K562 (cell line): ENCODE measurements around the gene S1PR1. TPM values are rescaled to one million over a fixed set of nuclear protein-coding genes. Genes with fewer than 3 reads are reported as not detected.
"Not testable (repeated sequence)": the region's sequence is repeated elsewhere in the genome, so short reads cannot be mapped to it uniquely, and the experiment has no call there.

ENCODE experiments used
- ATAC-seq: fragments of 200-7000 bp; cut with Tn5 transposase; 3 replicates; pipeline ENCODE4 v1.9.1; 2020; ENCODE audit warnings: moderate library complexity
- BruUV-seq: library from RNA; stranded (reverse); fragments of 400-500 nt; replicated peaks from 2 replicates; lab custom pipeline; 2021; lab: Mats Ljungman, UMichigan
- CTCF ChIA-PET: fragments of 300-600 bp; formaldehyde crosslinking; extraction: SDS; loops from one replicate; lab custom pipeline; 2021; ENCODE audit warnings: low intra/inter-chr PET ratio; lab: Yijun Ruan, JAX
- POLR2A ChIA-PET: fragments of 300-600, 350-650 bp; sonication (Branson Sonifier 250); formaldehyde crosslinking; extraction: SDS; loops from one replicate; lab custom pipeline; 2021; ENCODE audit warnings: antibody characterized with exemption, inconsistent platforms; lab: Yijun Ruan, JAX
- DNase-seq, 4 experiments: peaks; one replicate each; pipeline versions ENCODE4 v3.0.0 to v3.0.0-alpha.2; 2011 to 2018; ENCODE audit warnings: low spot score in 3 of 4, mixed read lengths in 3 of 4; ENCODE audit errors: extremely low read depth in 1 of 4
- FAIRE-seq: peaks from 2 replicates; lab custom pipeline; 2011; peaks lifted over from hg19 to GRCh38; lab: Jason Lieb, UNC
- H2AFZ ChIP-seq: 2 replicates; pipeline ENCODE4 v1.6.0; 2011; ENCODE audit warnings: low read depth, low read length, control low read depth, inconsistent platforms
- H3K27ac ChIP-seq: fragments of 200-600 bp; 3 replicates; pipeline ENCODE4 v1.8.0; 2011; ENCODE audit warnings: low read depth, mild to moderate bottlenecking, control low read depth, inconsistent platforms, low read length, moderate library complexity, mixed read lengths; ENCODE audit errors: extremely low read depth
- H3K27me3 ChIP-seq, 2 experiments: fragments of 300-600 bp in 1 of 2; 2 replicates in 1 of 2; 3 replicates in 1 of 2; pipeline versions ENCODE4 v1.6.0 to v1.8.0; 2011; ENCODE audit warnings: inconsistent platforms in 2 of 2, low read length in 2 of 2, mild to moderate bottlenecking in 1 of 2, mixed read lengths in 1 of 2, moderate library complexity in 1 of 2; ENCODE audit not compliant: control insufficient read depth in 2 of 2, insufficient read depth in 2 of 2
- H3K36me3 ChIP-seq: fragments of 300-600 bp; 3 replicates; pipeline ENCODE4 v1.8.0; 2011; ENCODE audit warnings: mild to moderate bottlenecking, low read length, inconsistent platforms; ENCODE audit not compliant: control insufficient read depth, insufficient read depth
- H3K4me1 ChIP-seq, 2 experiments: fragments of 200-600 bp in 1 of 2; replicated peaks in 1 of 2; 2 replicates in 1 of 2; 3 replicates in 1 of 2; pipeline versions ENCODE4 v1.5.1 to v1.8.0; 2011; ENCODE audit warnings: inconsistent platforms in 2 of 2, low read length in 2 of 2, mild to moderate bottlenecking in 1 of 2, mixed read lengths in 1 of 2, moderate library complexity in 1 of 2; ENCODE audit not compliant: control insufficient read depth in 2 of 2, insufficient read depth in 2 of 2
- H3K4me2 ChIP-seq: 2 replicates; pipeline ENCODE4 v1.6.1; 2011; ENCODE audit warnings: low read length, control low read depth, inconsistent platforms, mixed read lengths; ENCODE audit not compliant: insufficient read depth
- H3K4me3 ChIP-seq: fragments of 200-600 bp; sonication (generic), shearing (Covaris generic); 2 replicates; pipeline ENCODE4 v1.5.1; 2016; ENCODE audit warnings: control low read depth, inconsistent platforms
- H3K79me2 ChIP-seq: fragments of 200-600 bp; 3 replicates; pipeline ENCODE4 v1.8.0; 2011; ENCODE audit warnings: low read length, inconsistent platforms; ENCODE audit not compliant: control insufficient read depth, insufficient read depth
- H3K9ac ChIP-seq, 2 experiments: 2 replicates each; pipeline versions ENCODE4 v1.6.0 to v1.6.1; 2011; ENCODE audit warnings: low read depth in 2 of 2, low read length in 2 of 2, control low read depth in 1 of 2, inconsistent platforms in 1 of 2, mild to moderate bottlenecking in 1 of 2, mixed read lengths in 1 of 2; ENCODE audit not compliant: insufficient read depth in 1 of 2
- H3K9me1 ChIP-seq: one replicate; pipeline ENCODE4 v1.6.0; 2011; ENCODE audit warnings: inconsistent platforms, mild to moderate bottlenecking, low read length, moderate library complexity; ENCODE audit not compliant: control insufficient read depth, insufficient read depth
- H3K9me3 ChIP-seq: replicated peaks from 2 replicates; pipeline ENCODE4 v1.5.1; 2011; ENCODE audit warnings: low read depth, low read length, inconsistent platforms; ENCODE audit not compliant: control insufficient read depth, insufficient read depth
- H4K20me1 ChIP-seq: replicated peaks from 2 replicates; pipeline ENCODE4 v1.6.1; 2011; ENCODE audit warnings: low read length, inconsistent platforms, mixed read lengths; ENCODE audit not compliant: control insufficient read depth, insufficient read depth
- CHD2 ChIP-seq: IDR thresholded peaks from 2 replicates; pipeline ENCODE4 v1.6.1; 2011; ENCODE audit warnings: low read depth, low read length
- NR4A1 ChIP-seq, 2 experiments: fragments of 250-450 bp in 1 of 2; fragments of 450-650 bp in 1 of 2; sonication (Bioruptor Pico) in 1 of 2; IDR thresholded peaks; 2 replicates each; pipeline versions ENCODE4 v1.4.0 to v1.6.1; 2016 to 2020; ENCODE audit warnings: mild to moderate bottlenecking in 2 of 2, missing compliant biosample characterization in 1 of 2, missing genetic modification characterization in 1 of 2, moderate library complexity in 1 of 2
- UBTF ChIP-seq, 2 experiments: IDR thresholded peaks; 2 replicates each; pipeline ENCODE4 v1.6.1; 2012; ENCODE audit warnings: improper control_type of control experiment in 2 of 2, low read depth in 2 of 2, low read length in 2 of 2, borderline replicate concordance in 1 of 2
- ZNF830 ChIP-seq: fragments of 250-450 bp; sonication (Bioruptor Pico); IDR thresholded peaks from 2 replicates; pipeline ENCODE4 v1.5.0; 2021; ENCODE audit warnings: mild to moderate bottlenecking
- WGBS: fragments of 100-300 bp; shearing (Covaris generic); methylation state at CpG from one replicate; pipeline ENCODE4 v1.1.6; 2016; ENCODE audit warnings: low coverage, mixed read lengths; ENCODE audit not compliant: insufficient coverage; ENCODE audit errors: missing lambda C conversion rate; 5-methylcytosine and 5-hydroxymethylcytosine counted together
- in situ Hi-C: fragments of 300-500 bp; cut with MboI; formaldehyde crosslinking; loops from 4 replicates; pipeline ENCODE4 v1.15.0; 2018; ENCODE audit warnings: inconsistent platforms, mixed read lengths
- intact Hi-C: fragments of 100-400 bp; cut with micrococcal nuclease; formaldehyde crosslinking; loops from 2 replicates; pipeline ENCODE4 v1.14.2; 2022
- polyA plus RNA-seq, 8 experiments: library from polyadenylated mRNA; depleted of rRNA in 4 of 8; stranded (reverse) in 5 of 8; unstranded in 3 of 8; fragments of >200 nt; fragmentation: Nextera tagmentation in 2 of 8; fragmentation: Illumina TruSeq in 1 of 8; extraction: Ambion mirVana in 2 of 8; extraction: Trizol in 1 of 8; gene quantifications; 2 replicates each; pipeline versions ENCODE4 v1.2.1 to v1.2.3, GENCODE V29; 2011 to 2014; ENCODE audit warnings: inconsistent platforms in 1 of 8, missing spikeins in 1 of 8
- total RNA-seq, 7 experiments: library from RNA; depleted of rRNA in 6 of 7; stranded (reverse); fragments of >200 nt in 6 of 7; fragmentation: Illumina TruSeq in 2 of 7; extraction: Trizol in 2 of 7; gene quantifications; 2 replicates each; pipeline versions ENCODE4 v1.2.1 to v1.2.3, GENCODE V29; 2011 to 2021; ENCODE audit warnings: low replicate concordance in 1 of 7

The S1PR1 gene
- total and polyA plus RNA-seq, 9 of the 15 experiments (the other 6 are each of a cell fraction or from before 2014, with no cell fraction given), result 0.22 to 1.2 (median 0.43) TPM

GRCh38 chr1:101217148-101217547 is 19.7 kb upstream of the S1PR1 start (continued):
- no peak for TF ChIP-seq NR4A1 (CRISPR knock-in tag; IDR thresholded peaks at IDR 0.05)
- no peak for TF ChIP-seq NR4A1 (tag; IDR thresholded peaks at IDR 0.05)
- TF ChIP-seq CHD2, result no peak
- TF ChIP-seq UBTF (IDR thresholded peaks at IDR 0.05; ENCODE audit: borderline replicate concordance in 1 of 2, low read depth in 2 of 2, low read length in 2 of 2), result no peak
- TF ChIP-seq ZNF830, result no peak

- DNase-seq, H3K27me3 ChIP-seq, H4K20me1 ChIP-seq, H3K79me2 ChIP-seq, H3K4me3 ChIP-seq, CTCF ChIA-PET, H3K4me2 ChIP-seq, intact Hi-C loops, H3K27ac ChIP-seq, H3K9me1 ChIP-seq, in situ Hi-C loops, H2AFZ ChIP-seq, H3K4me1 ChIP-seq, POLR2A ChIA-PET, FAIRE-seq, ATAC-seq, H3K9ac ChIP-seq, H3K9me3 ChIP-seq, BruUV-seq, H3K36me3 ChIP-seq: not testable (repeated sequence)
- 71% methylated on average over 4 of the region's 6 CpGs for WGBS
Observed at GRCh38 chr1:101218968-101219367, 17.9 kb upstream of the S1PR1 start.
